ENCODE results near the gene PCDHGA12.
"Not testable (repeated sequence)": the region's sequence is repeated elsewhere in the genome, so short reads cannot be mapped to it uniquely, and the experiment has no call there.

The PCDHGA12 gene

DNA sequence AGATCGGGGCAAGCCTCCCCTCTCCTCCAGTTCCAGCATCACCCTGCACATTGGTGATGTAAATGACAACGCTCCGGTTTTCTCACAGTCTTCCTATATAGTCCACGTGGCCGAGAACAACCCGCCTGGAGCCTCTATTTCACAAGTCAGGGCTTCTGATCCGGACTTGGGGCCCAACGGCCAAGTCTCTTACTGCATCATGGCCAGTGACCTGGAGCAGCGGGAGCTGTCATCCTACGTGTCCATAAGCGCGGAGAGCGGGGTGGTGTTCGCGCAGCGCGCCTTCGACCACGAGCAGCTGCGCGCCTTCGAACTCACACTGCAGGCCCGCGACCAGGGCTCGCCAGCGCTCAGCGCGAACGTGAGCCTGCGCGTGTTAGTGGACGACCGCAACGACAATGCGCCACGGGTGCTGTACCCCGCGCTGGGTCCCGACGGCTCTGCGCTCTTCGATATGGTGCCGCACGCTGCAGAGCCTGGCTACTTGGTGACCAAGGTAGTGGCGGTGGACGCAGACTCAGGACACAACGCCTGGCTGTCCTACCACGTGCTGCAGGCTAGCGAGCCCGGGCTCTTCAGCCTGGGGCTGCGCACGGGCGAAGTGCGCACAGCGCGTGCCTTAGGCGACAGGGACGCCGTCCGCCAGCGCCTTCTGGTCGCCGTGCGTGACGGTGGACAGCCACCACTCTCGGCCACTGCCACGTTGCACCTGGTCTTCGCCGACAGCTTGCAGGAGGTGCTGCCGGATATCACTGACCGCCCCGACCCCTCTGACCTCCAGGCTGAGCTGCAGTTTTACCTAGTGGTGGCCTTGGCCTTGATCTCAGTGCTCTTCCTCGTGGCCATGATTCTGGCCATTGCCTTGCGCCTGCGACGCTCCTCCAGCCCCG is 40.9 kb upstream of the PCDHGA12 start:
- TF ChIP-seq ZFX (IDR thresholded peaks at IDR 0.05), result no peak
- TF ChIP-seq, protein P1, sequence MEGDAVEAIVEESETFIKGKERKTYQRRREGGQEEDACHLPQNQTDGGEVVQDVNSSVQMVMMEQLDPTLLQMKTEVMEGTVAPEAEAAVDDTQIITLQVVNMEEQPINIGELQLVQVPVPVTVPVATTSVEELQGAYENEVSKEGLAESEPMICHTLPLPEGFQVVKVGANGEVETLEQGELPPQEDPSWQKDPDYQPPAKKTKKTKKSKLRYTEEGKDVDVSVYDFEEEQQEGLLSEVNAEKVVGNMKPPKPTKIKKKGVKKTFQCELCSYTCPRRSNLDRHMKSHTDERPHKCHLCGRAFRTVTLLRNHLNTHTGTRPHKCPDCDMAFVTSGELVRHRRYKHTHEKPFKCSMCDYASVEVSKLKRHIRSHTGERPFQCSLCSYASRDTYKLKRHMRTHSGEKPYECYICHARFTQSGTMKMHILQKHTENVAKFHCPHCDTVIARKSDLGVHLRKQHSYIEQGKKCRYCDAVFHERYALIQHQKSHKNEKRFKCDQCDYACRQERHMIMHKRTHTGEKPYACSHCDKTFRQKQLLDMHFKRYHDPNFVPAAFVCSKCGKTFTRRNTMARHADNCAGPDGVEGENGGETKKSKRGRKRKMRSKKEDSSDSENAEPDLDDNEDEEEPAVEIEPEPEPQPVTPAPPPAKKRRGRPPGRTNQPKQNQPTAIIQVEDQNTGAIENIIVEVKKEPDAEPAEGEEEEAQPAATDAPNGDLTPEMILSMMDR (conservative IDR thresholded peaks at IDR 0.05), result no peak
- no peak overlapping the region for H3K27ac ChIP-seq

DNA sequence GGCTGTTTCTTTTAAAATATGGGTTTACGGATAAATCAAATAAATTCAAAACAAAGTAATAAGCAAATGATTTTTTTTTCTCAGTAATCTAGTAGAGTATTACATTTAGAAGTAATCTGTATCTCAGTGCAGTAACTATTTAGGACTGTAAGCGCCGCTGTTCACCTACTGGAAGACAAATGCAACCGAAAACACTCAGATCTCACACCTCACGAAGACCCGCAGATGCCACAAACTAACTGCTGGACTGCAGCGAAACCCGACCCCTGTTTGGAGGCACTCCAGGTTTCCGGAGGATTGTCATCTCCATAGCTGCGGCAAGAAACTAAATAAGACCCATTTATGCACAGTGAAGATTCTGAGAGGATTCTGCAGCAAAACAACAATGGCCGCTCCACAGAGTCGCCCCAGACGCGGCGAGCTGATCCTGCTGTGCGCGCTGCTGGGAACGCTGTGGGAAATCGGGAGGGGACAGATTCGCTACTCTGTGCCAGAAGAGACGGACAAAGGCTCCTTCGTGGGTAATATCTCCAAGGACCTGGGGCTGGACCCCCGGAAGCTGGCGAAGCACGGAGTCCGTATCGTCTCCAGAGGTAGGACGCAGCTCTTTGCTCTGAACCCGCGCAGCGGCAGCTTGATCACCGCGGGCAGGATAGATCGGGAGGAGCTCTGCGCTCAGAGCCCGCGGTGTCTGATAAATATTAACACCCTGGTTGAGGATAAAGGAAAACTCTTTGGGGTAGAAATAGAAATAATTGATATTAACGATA is 37.7 kb upstream of the PCDHGA12 start, which contains the start of gene PCDHGA8:
PCDHGA8 (plus strand) TSS at position 205 of the 770 bp plus-strand sequence; CDS start at position 386, 181 bp downstream.
- TF ChIP-seq, protein P1 (conservative IDR thresholded peaks at IDR 0.05), result peak; percentile 88
- TF ChIP-seq ZFX (IDR thresholded peaks at IDR 0.05), result no peak
- H3K27ac ChIP-seq, result no peak within 1 kb of the TSS

DNA sequence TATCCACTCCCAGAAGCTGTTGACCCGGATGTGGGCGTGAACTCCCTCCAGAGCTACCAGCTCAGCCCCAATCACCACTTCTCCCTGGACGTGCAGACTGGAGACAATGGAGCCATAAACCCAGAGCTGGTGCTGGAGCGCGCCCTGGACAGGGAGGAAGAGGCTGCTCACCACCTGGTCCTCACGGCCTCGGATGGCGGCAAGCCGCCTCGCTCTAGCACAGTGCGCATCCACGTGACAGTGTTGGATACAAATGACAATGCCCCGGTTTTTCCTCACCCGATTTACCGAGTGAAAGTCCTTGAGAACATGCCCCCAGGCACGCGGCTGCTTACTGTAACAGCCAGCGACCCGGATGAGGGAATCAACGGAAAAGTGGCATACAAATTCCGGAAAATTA is 37.0 kb upstream of the PCDHGA12 start:
- TF ChIP-seq, protein P1 (conservative IDR thresholded peaks at IDR 0.05), result no peak
- TF ChIP-seq ZFX (IDR thresholded peaks at IDR 0.05), result no peak
- no peak overlapping the region for H3K27ac ChIP-seq

DNA sequence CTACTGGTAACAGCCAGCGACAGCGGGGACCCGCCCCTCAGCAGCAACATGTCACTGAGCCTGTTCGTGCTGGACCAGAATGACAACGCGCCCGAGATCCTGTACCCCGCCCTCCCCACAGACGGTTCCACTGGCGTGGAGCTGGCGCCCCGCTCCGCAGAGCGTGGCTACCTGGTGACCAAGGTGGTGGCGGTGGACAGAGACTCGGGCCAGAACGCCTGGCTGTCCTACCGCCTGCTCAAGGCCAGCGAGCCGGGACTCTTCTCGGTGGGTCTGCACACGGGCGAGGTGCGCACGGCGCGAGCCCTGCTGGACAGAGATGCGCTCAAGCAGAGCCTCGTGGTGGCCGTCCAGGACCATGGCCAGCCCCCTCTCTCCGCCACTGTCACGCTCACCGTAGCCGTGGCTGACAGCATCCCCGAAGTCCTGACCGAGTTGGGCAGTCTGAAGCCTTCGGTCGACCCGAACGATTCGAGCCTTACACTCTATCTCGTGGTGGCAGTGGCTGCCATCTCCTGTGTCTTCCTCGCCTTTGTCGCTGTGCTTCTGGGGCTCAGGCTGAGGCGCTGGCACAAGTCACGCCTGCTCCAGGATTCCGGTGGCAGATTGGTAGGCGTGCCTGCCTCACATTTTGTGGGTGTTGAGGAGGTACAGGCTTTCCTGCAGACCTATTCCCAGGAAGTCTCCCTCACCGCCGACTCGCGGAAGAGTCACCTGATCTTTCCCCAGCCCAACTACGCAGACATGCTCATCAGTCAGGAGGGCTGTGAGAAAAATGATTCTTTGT is 35.7 kb upstream of the PCDHGA12 start:
- not testable (repeated sequence) for H3K27ac ChIP-seq

DNA sequence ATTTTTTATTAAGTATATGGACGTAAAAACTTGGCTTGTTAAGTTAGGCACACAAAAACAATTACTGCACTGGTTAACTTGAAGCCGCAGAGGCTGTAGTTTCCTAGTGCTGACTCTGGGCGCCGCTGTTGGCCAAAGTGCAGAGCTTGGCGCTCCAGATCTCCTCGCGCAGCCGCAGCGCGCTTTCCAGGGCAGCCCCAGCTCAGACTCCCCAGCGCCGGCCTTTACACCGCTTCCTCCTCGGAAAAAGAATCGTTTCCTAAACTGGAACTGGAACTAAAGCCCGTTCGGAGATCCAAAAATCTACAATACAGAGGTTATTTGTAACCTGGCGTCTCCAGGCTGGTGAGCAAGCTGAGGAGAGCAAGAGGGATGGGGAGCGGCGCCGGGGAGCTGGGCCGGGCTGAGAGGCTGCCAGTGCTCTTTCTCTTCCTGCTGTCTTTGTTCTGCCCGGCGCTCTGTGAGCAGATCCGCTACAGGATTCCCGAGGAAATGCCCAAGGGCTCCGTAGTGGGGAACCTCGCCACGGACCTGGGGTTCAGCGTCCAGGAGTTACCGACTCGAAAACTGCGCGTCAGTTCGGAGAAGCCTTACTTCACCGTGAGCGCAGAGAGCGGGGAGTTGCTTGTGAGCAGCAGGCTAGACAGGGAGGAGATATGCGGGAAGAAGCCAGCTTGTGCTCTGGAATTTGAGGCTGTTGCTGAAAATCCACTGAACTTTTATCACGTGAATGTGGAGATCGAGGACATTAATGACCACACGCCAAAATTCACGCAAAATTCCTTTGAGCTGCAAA is 32.4 kb upstream of the PCDHGA12 start, which contains the start of gene PCDHGB5:
PCDHGB5 (plus strand) TSS at position 192 of the 796 bp plus-strand sequence; CDS start at position 373, 181 bp downstream.
- TF ChIP-seq, protein P1 (conservative IDR thresholded peaks at IDR 0.05), result peak; percentile 82
- H3K27ac ChIP-seq, result not testable (repeated sequence)

DNA sequence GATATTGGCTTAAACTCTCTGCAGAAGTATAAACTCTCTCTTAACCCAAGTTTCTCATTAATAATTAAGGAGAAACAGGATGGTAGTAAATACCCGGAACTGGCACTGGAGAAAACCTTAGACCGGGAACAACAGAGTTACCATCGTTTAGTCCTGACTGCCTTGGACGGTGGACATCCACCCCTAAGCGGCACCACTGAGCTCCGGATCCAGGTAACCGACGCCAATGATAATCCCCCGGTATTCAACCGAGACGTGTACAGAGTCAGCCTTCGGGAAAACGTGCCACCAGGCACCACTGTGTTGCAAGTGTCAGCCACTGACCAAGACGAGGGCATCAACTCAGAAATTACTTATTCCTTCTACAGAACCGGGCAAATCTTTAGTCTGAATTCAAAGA is 31.7 kb upstream of the PCDHGA12 start:
- TF ChIP-seq, protein P1 (conservative IDR thresholded peaks at IDR 0.05), result no peak
- TF ChIP-seq ZFX (IDR thresholded peaks at IDR 0.05), result no peak

More for the DNA sequence above, 31.7 kb upstream of the PCDHGA12 start:
- H3K27ac ChIP-seq, result no peak overlapping the region
